Sigmoid colon (tissue), 7 donors: ENCODE data around the gene ABLIM1. TPM values are rescaled to one million over a fixed set of nuclear protein-coding genes. Genes with fewer than 3 reads are reported as not detected.
A peak's percentile ranks its signal among the peaks of the same experiment; 100 is the strongest.

ENCODE experiments used
- DNase-seq: peaks from one replicate; pipeline ENCODE4 v3.0.0-alpha.2; 2019
- H3K27ac ChIP-seq, 4 donors: fragments of 200-600 bp; sonication (generic); one replicate each; pipeline ENCODE4 v1.5.1; 2016 to 2019; ENCODE audit warnings: mild to moderate bottlenecking in 1 of 4
- H3K27me3 ChIP-seq, 3 donors: fragments of 200-600 bp; sonication (generic); one replicate each; pipeline ENCODE4 v1.5.1; 2019; ENCODE audit warnings: mild to moderate bottlenecking in 1 of 3
- H3K36me3 ChIP-seq, 4 donors: fragments of 200-600 bp; sonication (generic); one replicate each; pipeline ENCODE4 v1.5.1; 2016 to 2019
- H3K4me1 ChIP-seq, 4 donors: fragments of 200-600 bp; sonication (generic); one replicate each; pipeline ENCODE4 v1.5.1; 2017 to 2019
- H3K4me3 ChIP-seq, 4 donors: fragments of 200-600 bp; sonication (generic); one replicate each; pipeline ENCODE4 v1.5.1; 2017 to 2019; ENCODE audit warnings: mild to moderate bottlenecking in 2 of 4, moderate library complexity in 1 of 4
- H3K9me3 ChIP-seq, 4 donors: fragments of 200-600 bp in 3 of 4; sonication (generic) in 3 of 4; one replicate each; pipeline versions ENCODE4 v1.5.1 to v1.6.1; 2013 to 2019
- EP300 ChIP-seq, 4 donors: sonication (generic); formaldehyde crosslinking; IDR thresholded peaks; one replicate each; pipeline ENCODE4 v1.6.1; 2017; ENCODE audit warnings: antibody characterized with exemption in 4 of 4
- POLR2A ChIP-seq, 2 donors: fragments of 450-650 bp; IDR thresholded peaks; one replicate each; pipeline ENCODE4 v1.6.1; 2016; ENCODE audit warnings: antibody characterized with exemption in 2 of 2, mild to moderate bottlenecking in 2 of 2, moderate library complexity in 2 of 2
- POLR2AphosphoS5 ChIP-seq, 4 donors: sonication (generic); formaldehyde crosslinking; IDR thresholded peaks; one replicate each; pipeline ENCODE4 v1.6.1; 2017; ENCODE audit warnings: antibody characterized with exemption in 4 of 4
- WGBS, 2 donors: extraction: QIAGEN DNeasy Blood & Tissue Kit; methylation state at CpG; one replicate each; pipeline ENCODE4 v1.1.7; 2013; 5-methylcytosine and 5-hydroxymethylcytosine counted together
- intact Hi-C: fragments of 100-400 bp; cut with DNase I; formaldehyde crosslinking; loops from one replicate; pipeline ENCODE4 v1.15.1; 2023
- polyA plus RNA-seq, 3 donors: library from polyadenylated mRNA; stranded (reverse); fragments of 200-250 nt; gene quantifications; one replicate each; pipeline ENCODE4 v1.2.3, GENCODE V29; 2013
- total RNA-seq, 4 donors: library from RNA; depleted of rRNA; stranded (reverse); fragments of >200 nt; gene quantifications; one replicate each; pipeline ENCODE4 v1.1.0, GENCODE V29; 2016
- TF ChIP-seq, protein P1 (sequence below), 4 experiments: fragments of 450-650 bp in 3 of 4; fragments of 200-600 bp in 1 of 4; IDR thresholded peaks; one replicate each; pipeline ENCODE4 v1.5.1; 2016 to 2019; ENCODE audit warnings: antibody characterized with exemption in 4 of 4, mild to moderate bottlenecking in 3 of 4, moderate library complexity in 2 of 4
- donor health status: healthy with polysubstance abuse.
- donor health status: Bipolar disorder and iron deficiency.
- donor health status: healthy.

ABLIM1 gene
- total and polyA plus RNA-seq, 7 donors: 41.9 to 127 (median 49.5) TPM

DNA sequence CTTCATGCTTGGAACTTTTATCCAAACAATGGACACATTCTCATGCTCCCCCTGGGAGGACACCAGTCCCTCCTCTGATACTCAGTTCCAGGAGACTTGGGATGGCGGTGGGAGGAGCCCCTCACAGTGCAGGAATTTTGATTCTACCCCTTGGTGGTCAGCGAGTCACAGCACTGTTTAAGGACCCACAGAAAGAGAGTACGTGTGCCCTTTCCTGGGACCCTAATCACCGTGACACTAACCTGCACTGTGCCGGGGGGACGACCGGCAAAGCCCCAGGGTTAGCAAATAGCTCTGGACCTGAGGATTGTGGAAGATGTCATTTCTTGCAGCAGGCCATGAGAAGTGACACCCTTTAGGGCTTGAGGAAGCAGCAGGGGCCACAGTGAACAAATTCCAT lies 264.2 kb downstream of the ABLIM1 start:
- Histone ChIP-seq H3K27me3 (no peaks in the 10 kb centered on the region), H3K4me1 (peaks cover 0 to 49% (median 39%) of the 10 kb centered on the region in 4 donors), H3K27ac (peak overlapping the region; percentile 26 to 53 (median 45)), H3K4me3 (no peak overlapping the region), H3K36me3 (no peaks in the 10 kb centered on the region), H3K9me3 (no peaks in the 10 kb centered on the region)
- TF ChIP-seq POLR2AphosphoS5 (IDR thresholded peaks at IDR 0.05): no peak
- TF ChIP-seq POLR2A (IDR thresholded peaks at IDR 0.05): no peak
- TF ChIP-seq, protein P1, sequence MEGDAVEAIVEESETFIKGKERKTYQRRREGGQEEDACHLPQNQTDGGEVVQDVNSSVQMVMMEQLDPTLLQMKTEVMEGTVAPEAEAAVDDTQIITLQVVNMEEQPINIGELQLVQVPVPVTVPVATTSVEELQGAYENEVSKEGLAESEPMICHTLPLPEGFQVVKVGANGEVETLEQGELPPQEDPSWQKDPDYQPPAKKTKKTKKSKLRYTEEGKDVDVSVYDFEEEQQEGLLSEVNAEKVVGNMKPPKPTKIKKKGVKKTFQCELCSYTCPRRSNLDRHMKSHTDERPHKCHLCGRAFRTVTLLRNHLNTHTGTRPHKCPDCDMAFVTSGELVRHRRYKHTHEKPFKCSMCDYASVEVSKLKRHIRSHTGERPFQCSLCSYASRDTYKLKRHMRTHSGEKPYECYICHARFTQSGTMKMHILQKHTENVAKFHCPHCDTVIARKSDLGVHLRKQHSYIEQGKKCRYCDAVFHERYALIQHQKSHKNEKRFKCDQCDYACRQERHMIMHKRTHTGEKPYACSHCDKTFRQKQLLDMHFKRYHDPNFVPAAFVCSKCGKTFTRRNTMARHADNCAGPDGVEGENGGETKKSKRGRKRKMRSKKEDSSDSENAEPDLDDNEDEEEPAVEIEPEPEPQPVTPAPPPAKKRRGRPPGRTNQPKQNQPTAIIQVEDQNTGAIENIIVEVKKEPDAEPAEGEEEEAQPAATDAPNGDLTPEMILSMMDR (IDR thresholded peaks at IDR 0.05): no peak
- TF ChIP-seq EP300 (IDR thresholded peaks at IDR 0.05): no peak
- intact Hi-C loops: no loop called here
- WGBS, 2 donors: 95 to 96% methylated on average over 7 of the region's 7 CpGs
- peak; percentile 33 for DNase-seq

DNA sequence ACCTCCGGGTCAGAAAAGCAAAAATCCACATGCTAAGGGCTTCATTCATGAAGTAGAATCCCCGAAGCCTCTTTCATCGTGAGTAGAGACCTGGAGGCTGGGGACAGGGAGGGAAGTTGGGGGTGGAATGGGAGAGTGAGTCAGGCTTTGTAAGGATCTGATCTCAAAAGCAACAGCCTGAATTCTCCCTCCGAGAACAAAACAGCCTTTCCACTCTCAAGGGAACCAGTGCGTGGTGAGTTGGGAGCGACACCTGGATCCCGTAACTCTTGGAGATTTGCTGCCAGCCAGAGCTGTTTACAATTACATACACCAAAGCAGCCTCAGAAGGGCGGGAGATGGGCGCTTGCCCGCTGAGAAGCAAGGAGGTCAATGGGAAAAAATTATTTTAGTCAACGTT lies 264.6 kb downstream of the ABLIM1 start:
- 72 to 85% methylated on average over 11 of the region's 11 CpGs for WGBS, 2 donors
- no peak overlapping the region for H3K4me3 ChIP-seq
- DNase-seq: peak; percentile 61
- no peaks in the 10 kb centered on the region for H3K27me3 ChIP-seq
- H3K36me3 ChIP-seq: no peaks in the 10 kb centered on the region
- TF ChIP-seq, protein P1 (IDR thresholded peaks at IDR 0.05): no peak
- TF ChIP-seq POLR2AphosphoS5 (IDR thresholded peaks at IDR 0.05): no peak
- TF ChIP-seq EP300 (IDR thresholded peaks at IDR 0.05): no peak
- no peak for TF ChIP-seq POLR2A (IDR thresholded peaks at IDR 0.05)
- H3K27ac ChIP-seq: peak overlapping the region; percentile 26 to 53 (median 45)
- no peaks in the 10 kb centered on the region for H3K9me3 ChIP-seq
- H3K4me1 ChIP-seq: peaks cover 0 to 51% (median 38%) of the 10 kb centered on the region in 4 donors
- intact Hi-C loops: no loop called here

DNA sequence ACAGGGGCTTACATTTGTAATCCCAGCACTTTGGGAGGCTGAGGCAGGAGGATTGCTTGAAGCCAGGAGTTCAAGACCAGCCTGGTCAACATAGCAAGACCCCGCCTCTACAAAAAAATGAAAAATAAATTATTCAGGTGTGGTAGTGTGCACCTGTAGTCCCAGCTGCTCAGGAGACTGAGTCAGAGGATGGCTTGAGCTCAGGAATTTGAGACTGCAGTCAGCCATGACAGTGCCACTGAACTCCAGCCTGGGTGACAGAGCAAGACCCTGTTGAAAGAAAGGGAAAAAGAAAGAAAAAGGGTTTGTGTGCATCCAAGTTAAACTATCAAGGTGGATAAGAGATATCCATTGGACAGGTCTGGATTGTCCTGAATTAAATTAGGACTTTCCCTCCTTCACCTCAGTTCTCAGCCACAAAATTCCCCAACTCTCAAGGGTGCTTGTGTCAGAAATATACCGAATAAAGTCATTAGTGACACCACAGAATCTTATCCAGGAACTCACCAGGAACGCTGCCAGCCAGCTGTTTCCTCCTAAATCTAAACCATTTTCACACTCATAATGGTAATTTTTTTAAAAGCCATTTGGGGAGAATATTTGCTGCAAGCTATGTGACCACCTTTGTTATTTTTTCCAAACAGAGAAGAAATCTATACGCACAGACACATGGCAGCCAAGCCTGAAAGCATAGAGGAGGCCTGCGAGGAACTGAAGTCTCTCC lies 265.8 kb downstream of the ABLIM1 start:
- Histone ChIP-seq H3K36me3 (no peaks in the 10 kb centered on the region), H3K27ac (peak overlapping the region in 3 of 4 donors; percentile 7 to 53 (median 41)), H3K4me1 (peaks cover 0 to 41% (median 34%) of the 10 kb centered on the region in 4 donors), H3K9me3 (no peaks in the 10 kb centered on the region), H3K4me3 (no peak overlapping the region), H3K27me3 (no peaks in the 10 kb centered on the region)
- DNase-seq: peak; percentile 58
- TF ChIP-seq, protein P1 (IDR thresholded peaks at IDR 0.05): no peak
- TF ChIP-seq EP300 (IDR thresholded peaks at IDR 0.05) (no peak), POLR2A (IDR thresholded peaks at IDR 0.05) (no peak), POLR2AphosphoS5 (IDR thresholded peaks at IDR 0.05) (no peak)
- intact Hi-C loops: no loop called here
- WGBS, 2 donors: 60 to 83% methylated on average over 5 of the region's 5 CpGs

DNA sequence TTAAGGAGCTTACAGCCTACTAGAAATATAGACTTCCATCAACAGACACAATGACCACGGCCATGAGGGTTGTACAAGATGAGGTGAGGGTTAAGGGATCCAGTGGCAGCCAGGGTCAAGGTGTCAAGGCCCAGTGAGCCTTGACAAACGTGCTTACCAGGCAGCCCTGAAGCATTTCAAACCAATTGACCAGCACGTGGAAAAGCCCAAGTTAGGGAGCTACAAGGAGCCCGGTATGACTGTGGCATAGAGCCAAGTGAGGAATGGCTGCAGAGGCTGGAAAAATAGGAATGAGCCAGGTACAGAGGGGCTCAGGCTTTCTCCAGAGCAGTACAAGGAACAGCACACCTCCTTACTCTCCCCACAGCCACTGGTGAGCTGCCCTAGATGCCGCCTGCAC lies 266.5 kb downstream of the ABLIM1 start:
- Histone ChIP-seq H3K36me3 (no peaks in the 10 kb centered on the region), H3K4me3 (no peak overlapping the region), H3K27me3 (no peaks in the 10 kb centered on the region), H3K4me1 (peaks cover 0 to 35% (median 29%) of the 10 kb centered on the region in 4 donors), H3K9me3 (no peaks in the 10 kb centered on the region), H3K27ac (peak overlapping the region in 1 of 4 donors; percentile 53)
- intact Hi-C loops: no loop called here
- peak; percentile 32 for DNase-seq
- 84 to 87% methylated on average over 5 of the region's 5 CpGs for WGBS, 2 donors
- no peak for TF ChIP-seq POLR2A (IDR thresholded peaks at IDR 0.05)
- no peak for TF ChIP-seq POLR2AphosphoS5 (IDR thresholded peaks at IDR 0.05)
- no peak for TF ChIP-seq EP300 (IDR thresholded peaks at IDR 0.05)
- TF ChIP-seq, protein P1 (IDR thresholded peaks at IDR 0.05): no peak
